Fibroblast of skin of abdomen (primary cell): Measurements from ENCODE around the gene ARRDC2. TPM values are rescaled to one million over a fixed set of nuclear protein-coding genes. Genes with fewer than 3 reads are reported as not detected.
"Not testable (repeated sequence)": the region's sequence is repeated elsewhere in the genome, so short reads cannot be mapped to it uniquely, and the experiment has no call there.

Source experiments
- DNase-seq: peaks from one replicate; pipeline ENCODE4 v3.0.0-alpha.2; 2013
- polyA plus RNA-seq, 2 experiments: library from polyadenylated mRNA; unstranded; fragments of 120-200 nt; gene quantifications; one replicate each; pipeline ENCODE4 v1.2.1, GENCODE V29; 2013; ENCODE audit not compliant: insufficient read length in 2 of 2

The ARRDC2 gene
- 4.3 TPM for polyA plus RNA-seq (2013, experiment 1 of 2; ENCODE audit: insufficient read length)
- 4.5 TPM for polyA plus RNA-seq (2013, experiment 2 of 2; ENCODE audit: insufficient read length)

DNA sequence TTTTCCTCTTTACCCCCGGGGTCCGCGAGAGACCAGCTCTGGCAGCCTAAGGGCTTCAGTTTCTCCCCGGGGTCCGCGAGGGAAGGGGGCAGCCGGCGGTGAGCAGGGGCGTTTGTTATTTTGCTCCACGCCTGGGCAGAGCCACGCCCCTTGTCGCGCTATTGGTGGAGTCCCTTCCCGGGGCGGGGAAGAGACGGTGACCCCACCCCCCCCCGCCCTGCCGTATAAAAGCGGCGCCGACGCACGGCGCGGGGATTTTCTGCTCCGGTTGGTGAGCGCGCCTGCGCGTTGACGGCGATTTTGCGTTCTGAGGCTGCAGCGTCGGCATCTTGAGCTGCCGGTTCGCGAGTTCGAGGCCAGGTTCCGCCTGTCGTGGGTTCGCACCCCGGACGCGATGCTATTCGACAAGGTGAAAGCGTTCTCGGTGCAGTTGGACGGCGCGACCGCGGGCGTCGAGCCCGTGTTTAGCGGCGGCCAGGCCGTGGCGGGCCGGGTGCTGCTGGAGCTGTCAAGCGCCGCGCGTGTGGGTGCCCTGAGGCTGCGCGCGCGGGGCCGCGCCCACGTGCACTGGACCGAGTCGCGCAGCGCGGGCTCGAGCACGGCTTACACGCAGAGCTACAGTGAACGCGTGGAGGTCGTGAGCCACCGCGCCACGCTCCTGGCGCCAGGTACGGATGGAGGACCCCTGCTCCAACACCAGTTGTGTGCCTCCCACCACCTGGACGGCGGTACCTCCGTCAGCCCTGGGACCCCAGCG, at the start of gene ARRDC2:
Gene ARRDC2, plus strand, starts transcription at position 254 of the 757 bp plus-strand sequence. Its CDS starts 141 bp downstream, at position 395.
- peak; percentile 93 for DNase-seq

DNA sequence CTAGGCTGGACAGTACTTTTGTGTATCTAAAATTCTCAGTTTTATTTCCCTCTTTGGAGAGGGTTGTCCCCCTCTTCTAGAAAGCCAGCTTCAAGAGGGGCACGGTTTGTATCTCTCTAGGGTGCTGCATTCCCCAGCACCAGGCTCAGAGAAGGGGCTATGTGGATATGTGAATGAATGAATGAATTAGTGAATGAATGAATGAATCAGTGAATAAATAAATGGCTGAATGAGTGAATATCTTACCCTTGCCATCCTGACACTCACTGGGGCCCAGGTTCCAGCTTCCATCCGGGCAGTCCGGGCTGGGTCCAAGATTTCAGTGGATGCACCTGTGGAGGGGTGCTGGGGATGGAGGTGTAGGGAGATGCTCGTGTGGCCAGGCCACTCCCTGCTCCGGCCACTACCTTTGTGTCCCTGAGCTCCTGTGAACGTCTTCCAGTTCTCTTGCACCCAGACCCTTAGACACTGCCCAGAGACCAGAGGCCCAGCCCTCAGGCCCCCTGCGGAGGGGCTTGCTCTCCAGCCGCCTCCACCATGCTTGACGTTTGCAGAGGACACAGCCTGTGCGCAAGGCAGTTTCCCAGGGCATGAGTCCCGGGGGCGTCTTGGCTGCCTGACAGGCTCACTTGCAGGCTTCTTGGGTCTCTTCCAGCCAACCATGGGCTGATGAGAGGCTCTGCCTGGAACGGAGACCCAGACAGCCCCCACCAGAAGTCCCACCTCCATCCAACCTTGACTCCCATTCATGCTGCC, 43.9 kb upstream of the ARRDC2 start:
- no peak for DNase-seq

DNA sequence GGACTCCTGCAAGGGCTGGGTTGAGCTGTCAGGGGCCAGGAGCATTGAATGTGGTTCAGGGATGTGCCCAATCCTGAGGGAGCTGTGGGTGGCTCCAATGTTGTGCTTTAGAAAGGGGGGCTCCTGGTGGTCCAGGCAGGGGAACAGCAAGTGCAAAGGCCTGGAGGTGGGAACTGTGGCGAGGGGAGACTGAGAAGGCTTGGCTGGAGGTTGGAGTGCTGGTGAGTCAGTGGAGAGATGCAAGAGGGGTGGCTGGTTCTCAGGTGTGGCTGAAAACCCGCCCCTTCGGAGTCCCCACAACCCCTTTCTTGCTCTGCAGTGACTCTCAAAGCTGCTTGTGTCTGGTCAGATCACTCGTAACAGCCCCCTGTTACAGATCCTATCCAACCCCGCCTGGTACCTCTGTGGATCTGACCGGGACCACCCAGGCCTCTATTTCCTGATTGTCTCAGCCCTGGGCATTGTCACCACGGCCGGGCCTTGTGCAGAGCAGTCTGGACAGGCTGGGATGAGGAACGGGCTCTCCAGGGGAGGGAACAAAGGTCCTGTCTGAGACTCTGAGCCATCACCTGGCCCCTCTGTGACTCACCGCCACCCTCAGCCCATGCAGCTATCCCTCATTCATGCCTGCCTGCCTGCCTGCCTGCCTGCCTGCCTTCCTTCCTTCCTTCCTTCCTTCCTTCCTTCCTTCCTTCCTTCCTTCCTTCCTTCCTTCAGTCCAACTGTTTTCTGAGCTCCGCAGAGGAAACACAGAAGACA, 42.4 kb upstream of the ARRDC2 start:
- no peak for DNase-seq

DNA sequence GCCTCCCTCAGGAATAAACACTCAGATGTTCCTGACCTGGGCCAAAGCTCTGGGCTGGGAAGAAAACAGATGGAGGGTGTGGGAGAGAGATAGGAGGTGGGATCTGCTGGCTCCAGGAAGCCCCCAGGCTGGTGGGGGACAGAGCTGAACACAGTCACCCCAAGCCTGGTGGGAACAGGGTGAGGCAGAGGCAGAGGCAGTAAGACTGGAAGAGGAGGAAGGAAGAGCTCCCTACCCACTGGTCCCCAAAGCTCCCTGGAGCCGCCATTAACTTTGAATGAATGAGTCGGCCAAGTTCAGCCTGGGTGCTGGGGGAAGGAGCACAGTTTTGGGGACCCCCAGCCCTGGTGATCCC, 41.9 kb upstream of the ARRDC2 start:
- DNase-seq = no peak

DNA sequence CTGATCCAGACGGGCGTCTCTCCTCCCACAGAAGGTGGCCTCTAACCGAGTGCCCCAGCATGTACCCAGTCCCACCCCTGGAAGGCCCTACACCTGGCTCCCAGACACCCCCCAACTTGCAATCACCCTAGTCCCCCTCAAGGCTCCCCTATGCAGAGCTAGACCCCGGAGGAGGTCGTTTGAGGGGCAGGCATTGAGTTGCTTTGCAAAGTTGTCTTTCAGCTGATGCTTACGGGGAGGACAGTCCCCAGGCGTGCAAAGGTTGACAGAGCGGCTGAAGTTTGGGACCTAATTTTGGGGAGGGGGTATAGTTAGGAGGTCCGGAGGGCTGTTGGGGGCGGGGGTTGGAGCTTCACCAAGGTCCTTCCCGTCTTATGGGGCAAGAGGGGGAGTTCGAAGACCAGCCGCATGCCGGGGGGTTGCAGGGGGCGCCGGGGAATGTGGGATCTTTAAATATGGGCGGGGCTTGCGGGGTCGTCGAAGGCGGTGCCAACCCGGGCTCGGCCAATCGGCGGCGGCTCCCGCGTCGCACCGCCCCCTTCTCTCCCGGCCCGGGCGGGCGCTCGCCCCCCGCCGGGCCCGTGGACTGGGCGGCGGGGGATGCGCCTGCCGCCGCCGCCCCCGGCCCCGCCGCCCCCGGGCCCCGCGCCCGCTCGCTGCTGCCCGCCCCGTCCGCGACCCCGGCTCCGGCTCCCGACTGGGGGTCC, 41.3 kb upstream of the ARRDC2 start, which contains the start of gene KCNN1:
Gene KCNN1, plus strand, starts transcription at position 558 of the 707 bp plus-strand sequence. CDS start 6,782 bp downstream, outside the sequence.
- no peak for DNase-seq

DNA sequence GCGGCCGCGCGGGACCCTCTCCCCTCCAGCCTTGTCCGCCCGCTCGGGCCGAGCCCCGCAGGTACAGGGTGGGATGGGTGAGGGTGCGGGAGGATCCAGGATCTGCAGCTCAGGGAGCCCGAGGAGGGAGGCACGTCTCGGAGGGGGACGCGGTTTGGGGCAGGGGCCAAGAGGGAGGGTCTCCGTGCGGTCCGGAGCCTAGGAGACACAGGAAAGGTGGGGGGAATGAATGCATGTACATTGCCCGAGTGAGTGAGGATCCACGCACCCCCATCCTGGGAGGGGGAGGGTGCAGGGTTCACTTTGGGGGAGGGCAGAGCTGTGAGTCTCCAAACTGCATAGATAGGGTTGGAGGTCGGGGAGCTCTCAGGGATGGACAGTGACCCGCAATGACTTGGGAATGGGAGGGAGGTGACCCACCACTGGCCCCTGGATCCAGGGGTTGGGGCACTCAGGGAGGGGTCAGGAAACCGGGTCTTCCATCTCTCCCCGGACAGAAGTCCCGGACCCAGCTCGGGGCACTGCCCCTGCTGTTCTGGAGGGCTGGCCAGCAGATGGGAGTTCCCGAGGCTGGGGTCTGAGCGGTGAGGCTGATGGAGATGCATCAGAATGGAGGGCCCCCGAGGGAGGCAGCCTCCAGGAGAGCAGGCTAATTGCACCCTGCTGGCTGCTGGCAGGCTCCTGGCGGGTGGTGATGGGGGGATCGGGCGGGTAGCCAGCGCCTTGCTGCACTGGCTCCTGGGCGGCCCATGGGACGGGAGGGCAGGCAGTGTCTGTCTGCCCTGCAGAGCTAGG, 40.5 kb upstream of the ARRDC2 start:
- DNase-seq = no peak

DNA sequence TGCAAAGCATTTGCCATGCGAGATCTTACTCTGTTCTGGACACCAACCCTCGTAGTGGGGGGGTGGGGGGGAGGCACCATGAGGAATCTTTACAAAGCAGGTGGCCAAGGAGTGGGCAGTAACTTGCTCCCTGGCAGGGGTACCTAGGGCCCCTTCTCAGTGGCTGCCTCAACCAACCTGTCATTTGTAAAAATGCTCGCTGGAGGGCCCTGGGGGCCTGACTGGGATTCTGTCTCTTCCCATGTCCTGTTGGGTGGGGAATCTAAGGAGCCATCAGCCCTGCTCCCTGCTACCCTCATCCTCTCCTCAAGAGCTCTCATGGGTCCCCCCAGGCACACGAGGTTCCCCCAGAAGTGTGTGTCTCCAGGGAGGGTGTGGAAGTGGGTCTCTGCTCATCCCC, 39.6 kb upstream of the ARRDC2 start:
- DNase-seq = no peak

DNA sequence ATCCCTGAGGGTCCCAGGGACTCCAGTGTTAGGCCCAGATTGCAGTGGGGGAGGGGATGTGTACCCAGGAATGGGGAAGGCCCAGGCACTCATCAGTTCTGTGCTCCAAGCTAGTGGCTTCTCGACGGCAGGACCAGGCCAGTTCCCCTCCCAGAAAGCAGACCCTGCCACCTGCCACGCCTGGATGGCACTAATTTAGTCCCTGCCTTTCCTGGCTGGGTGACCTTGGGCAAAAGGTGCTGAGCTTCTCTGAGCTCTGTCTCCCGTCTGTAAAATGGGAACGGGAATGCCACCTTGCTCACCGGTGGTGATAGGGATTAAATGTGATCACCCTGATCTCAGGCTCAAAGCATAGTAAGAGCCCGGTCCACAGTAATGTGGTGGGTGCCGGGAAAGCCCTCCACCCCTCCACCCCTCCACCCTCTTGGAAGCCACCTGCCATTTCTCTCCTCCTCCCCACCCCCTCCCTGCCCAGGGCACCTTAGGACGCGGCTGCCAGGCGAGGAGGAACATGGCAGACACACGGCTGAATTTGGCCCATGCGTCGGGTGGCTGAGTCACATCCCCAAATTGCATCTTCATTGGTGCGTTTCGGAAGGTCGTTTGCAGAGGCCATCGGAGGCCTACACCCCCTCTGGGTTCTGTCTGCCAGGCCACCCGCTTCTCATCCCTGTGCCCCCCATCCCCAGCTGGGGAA, 38.7 kb upstream of the ARRDC2 start:
- DNase-seq = no peak

DNA sequence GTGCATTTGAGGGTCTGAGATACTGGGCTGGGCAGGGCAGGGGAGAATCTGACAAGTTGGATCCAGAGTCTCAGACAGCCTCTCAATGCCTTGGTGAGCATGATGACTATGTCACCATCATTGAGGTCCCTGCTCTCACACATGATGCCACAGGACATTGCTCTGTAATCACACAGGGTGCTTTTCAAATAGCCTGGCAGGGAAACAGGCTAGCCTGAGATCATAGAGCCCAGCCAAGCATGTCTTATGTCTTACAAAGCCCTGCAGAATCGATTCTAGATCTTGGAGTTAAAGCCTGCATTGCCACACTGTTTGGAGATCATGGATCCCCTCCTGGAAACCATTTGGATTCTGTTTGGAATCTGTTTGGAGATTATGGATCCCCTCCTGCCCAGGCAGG, 35.7 kb upstream of the ARRDC2 start:
- DNase-seq = no peak

DNA sequence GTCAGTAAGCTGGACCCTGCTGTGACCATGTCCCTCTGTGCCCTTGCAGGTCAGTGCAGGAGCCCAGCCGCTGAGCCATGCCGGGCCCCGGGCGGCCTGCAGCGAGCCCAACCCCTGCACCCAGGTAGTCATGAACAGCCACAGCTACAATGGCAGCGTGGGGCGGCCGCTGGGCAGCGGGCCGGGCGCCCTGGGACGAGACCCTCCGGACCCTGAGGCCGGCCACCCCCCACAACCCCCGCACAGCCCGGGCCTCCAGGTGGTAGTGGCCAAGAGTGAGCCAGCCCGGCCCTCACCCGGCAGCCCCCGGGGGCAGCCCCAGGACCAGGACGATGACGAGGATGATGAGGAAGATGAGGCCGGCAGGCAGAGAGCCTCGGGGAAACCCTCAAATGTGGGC, 34.2 kb upstream of the ARRDC2 start:
- DNase-seq = no peak

DNA sequence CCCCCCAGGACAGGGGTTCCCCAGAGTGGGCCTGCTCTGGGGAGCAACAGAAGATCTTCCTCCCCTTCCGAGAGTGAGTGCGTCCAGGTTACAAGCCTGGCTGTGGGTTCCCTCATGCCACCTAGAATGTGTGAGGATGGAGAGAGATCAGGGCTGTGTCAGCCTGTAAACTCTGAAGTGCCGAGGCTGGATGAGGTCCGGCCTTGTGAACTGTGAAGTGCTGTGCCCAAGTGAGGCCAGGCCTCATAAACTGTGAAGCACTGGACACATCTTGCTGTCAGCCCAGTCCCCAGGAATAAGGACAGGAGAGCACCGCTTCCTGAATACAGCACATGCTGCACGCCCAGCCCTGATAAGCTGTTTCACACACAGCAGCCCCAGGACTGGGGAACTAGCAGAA, 33.4 kb upstream of the ARRDC2 start:
- no peak for DNase-seq

DNA sequence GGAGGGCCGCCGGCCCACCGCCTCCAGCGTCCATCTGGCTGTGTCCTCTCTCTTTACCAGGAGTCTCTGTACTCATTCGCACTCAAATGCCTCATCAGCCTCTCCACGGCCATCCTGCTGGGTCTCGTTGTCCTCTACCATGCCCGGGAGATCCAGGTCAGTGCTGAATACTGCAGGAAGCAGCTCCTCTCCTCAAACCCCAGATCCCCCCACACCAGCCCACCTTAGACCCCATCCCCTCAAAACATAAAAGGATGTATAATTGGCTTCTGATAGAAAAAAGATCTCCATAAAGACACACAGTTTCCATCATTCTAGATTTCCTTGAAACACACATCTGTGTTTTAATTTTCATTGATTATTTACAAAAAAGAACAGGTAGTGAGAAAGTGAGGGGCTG, 32.9 kb upstream of the ARRDC2 start:
- no peak for DNase-seq

DNA sequence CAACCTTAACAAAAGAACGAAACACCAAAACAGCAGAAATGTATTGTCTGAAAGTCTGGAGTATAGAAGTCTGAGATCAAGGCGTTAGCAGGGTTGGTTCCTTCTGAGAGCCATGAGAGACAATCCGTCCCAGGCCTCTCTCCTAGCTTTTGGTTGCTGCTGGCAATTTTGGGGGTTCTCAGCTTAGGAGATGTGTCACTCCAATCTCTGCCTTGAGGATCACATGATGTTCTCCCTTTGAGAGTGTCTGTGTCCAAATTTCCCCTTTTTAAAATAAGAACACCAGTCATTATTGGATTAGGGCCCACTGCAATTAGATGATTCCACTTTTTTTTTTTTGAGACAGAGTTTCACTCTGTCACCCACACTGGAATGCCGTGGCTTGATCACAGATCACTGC, 30.9 kb upstream of the ARRDC2 start:
- no peak for DNase-seq

DNA sequence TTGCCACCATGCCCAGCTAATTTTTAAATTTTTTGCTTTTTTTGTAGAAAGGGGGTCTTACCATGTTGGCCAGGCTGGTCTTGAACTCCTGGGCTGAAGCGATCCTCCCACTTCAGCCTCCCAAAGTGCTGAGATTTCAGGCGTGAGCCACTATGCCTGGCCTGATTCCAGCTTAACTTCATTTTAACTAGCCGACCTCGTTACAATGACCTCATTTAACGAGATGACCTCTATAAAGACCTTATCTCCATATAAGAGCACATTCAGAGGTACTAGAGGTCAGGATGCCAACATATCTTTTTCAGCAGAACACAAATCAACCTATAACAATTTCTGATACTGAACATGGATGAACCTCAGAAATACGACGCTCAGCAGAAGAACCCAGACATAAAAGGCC, 30.5 kb upstream of the ARRDC2 start:
- no peak for DNase-seq

DNA sequence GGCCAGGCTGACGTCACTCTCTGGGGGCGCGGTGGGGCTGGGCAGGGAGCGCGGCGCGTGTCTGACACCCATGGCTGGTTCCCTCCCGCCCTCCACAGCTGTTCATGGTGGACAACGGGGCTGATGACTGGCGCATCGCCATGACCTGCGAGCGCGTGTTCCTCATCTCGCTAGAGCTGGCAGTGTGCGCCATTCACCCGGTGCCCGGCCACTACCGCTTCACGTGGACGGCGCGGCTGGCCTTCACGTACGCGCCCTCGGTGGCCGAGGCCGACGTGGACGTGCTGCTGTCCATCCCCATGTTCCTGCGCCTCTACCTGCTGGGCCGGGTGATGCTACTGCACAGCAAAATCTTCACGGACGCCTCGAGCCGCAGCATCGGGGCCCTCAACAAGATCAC, 26.4 kb upstream of the ARRDC2 start:
- no peak for DNase-seq

DNA sequence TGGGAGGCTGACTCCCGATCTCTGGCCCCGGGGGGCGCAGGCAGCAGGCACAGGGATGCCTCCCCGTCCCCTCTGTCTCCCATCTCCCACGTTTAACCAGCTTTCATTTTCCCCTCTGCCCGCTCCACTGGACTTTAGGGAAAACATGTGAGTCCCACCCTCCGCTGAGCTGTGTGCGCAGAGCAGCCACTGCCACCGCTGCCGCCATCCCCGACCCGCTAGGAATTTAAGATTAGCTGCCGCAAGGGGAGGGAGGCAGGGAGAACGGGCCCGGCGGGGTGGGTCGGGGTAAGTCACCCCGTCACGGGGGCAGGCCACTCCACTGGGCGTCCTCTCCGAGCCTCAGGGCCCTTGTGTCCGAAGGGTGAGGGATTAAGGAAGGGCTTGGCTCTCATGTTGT, 25.5 kb upstream of the ARRDC2 start:
- DNase-seq = no peak

DNA sequence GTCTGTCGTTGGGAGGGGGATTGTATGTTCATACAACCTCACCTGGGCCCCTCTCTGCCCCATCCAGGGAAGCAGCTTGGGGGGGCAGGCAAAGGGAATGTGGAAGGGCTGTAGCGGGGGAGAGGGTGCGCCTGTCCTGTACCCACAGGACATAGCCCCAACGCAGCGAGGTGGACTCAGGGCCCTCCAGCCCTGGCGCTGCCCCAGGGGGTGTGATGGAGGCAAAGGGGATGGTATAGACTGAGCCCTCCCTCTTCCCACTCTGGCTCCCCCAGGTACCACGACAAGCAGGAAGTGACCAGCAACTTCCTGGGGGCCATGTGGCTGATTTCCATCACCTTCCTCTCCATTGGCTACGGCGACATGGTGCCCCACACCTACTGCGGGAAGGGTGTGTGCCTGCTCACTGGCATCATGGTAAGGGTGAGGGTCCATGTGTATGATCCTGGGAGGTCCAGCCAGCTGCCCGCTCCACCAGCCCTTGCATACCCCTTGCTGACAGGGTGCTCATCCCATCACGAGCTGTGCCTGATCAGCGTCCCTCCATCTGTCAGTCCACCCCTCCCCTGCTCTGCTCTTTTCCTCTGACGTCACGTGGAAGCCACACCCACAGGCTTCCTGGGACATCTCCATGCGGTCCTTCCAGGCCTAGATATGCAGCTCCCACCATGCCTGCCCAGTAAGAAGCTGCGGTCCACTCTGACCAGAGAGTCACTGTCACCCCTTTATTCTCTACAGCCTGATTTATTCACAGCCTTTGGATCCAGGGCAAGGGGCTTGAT, 22.7 kb upstream of the ARRDC2 start:
- no peak for DNase-seq

DNA sequence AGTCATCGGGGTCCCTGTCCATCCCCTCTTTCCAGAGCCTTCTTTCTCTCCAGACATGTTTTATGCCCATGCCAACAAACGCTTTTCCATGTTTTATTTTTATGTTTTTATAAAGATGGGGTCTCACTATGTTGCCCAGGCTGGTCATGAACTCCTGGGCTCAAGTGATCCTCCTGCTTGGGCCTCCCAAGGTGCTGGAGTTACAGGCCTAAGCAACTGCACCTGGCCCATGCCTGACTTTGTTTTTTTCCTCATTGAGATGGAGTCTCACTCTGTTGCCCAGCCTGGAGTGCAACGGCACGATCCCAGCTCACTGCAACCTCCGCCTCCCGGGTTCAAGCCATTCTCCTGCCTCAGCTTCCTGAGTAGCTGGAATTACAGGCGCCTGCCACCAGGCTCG, 21.4 kb upstream of the ARRDC2 start:
- not testable (repeated sequence) for DNase-seq

DNA sequence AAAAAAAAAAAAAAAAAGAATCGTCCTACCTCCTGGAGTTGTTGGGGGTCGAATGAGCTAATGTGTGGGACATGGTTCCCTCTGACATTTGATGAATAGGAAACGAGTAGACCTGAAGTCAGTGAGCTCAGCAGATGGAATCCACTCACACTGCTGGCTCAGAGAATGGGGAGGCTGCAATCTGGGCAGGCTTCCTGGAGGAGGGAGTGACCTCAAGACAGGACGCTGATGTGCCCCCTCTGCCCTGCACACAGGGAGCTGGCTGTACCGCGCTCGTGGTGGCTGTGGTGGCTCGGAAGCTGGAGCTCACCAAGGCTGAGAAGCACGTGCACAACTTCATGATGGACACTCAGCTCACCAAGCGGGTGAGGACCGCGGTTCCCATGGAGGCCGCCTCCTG, 19.8 kb upstream of the ARRDC2 start:
- no peak for DNase-seq

DNA sequence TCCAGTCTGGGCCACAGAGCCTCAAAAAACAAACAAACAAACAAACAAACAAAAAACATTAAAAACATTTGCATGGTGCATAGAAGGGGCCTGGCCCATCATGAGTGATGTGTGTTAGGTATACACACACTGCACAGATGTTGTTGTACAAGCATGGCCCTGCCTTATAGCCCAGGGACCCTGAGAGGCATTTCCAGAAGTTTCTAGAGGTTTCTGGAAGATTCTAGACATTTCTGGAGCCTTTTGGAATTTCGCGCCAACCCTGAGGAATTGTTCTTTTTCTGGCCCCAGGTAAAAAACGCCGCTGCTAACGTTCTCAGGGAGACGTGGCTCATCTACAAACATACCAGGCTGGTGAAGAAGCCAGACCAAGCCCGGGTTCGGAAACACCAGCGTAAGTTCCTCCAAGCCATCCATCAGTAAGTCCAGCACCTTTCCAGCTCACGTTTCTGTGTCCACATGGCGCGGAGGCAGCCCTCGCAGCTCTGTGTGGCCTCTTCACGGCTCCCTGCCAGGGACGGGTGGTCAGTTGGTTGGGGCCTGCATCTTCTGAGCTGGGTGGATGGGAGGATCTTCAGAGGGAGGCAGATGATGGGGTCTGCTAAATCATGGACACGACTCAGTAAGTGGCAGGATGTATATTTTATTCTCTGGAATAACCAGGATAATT, 18.4 kb upstream of the ARRDC2 start:
- DNase-seq = no peak
